OCI-LY1 (cell line): ENCODE data around the gene GABRA6.
"Not testable (repeated sequence)": the region's sequence is repeated elsewhere in the genome, so short reads cannot be mapped to it uniquely, and the experiment has no call there.

ENCODE experiments used
- CTCF ChIP-seq: fragments of 200-600 bp; sonication (generic), shearing (Covaris generic); IDR thresholded peaks from 2 replicates; pipeline ENCODE4 v1.5.1; 2017; ENCODE audit warnings: mild to moderate bottlenecking, antibody characterized with exemption, low read length, moderate library complexity, mixed read lengths
- EZH2 ChIP-seq: fragments of 200-600 bp; sonication (generic), shearing (Covaris generic); IDR thresholded peaks from 2 replicates; pipeline ENCODE4 v1.8.0; 2017; ENCODE audit warnings: borderline replicate concordance, mixed run types, mild to moderate bottlenecking, antibody characterized with exemption, low read length, moderate library complexity, mixed read lengths

GRCh38 chr5:161651926-161652325, 33.6 kb upstream of the GABRA6 start:
- not testable (repeated sequence) for TF ChIP-seq CTCF, EZH2
